PC-9 (cell line): ENCODE measurements around the gene FGF14. TPM values are rescaled to one million over a fixed set of nuclear protein-coding genes. Genes with fewer than 3 reads are reported as not detected.
"Not testable (repeated sequence)": the region's sequence is repeated elsewhere in the genome, so short reads cannot be mapped to it uniquely, and the experiment has no call there.

Source experiments
- BruUV-seq: library from RNA; stranded (reverse); fragments of 400-500 nt; replicated peaks from 2 replicates; lab custom pipeline; 2021; lab: Mats Ljungman, UMichigan
- CTCF ChIA-PET: fragments of 300-600 bp; sonication (Branson Sonifier 250); formaldehyde crosslinking; loops from one replicate; lab custom pipeline; 2022; ENCODE audit warnings: antibody characterized with exemption; lab: Charles Lee
- POLR2A ChIA-PET: fragments of 300-600 bp; sonication (Branson Sonifier 250); formaldehyde crosslinking; loops from one replicate; lab custom pipeline; 2022; ENCODE audit warnings: antibody characterized with exemption; ENCODE audit not compliant: unreplicated experiment; lab: Charles Lee
- DNase-seq, 2 experiments: peaks; one replicate each; pipeline versions ENCODE4 v3.0.0 to v3.0.0-alpha.2; 2015 to 2022; ENCODE audit warnings: mixed read lengths in 1 of 2
- H2AFZ ChIP-seq: fragments of 200-600 bp; sonication (generic); 2 replicates; pipeline ENCODE4 v1.8.1; 2017; ENCODE audit warnings: antibody characterized with exemption
- H3F3A ChIP-seq: fragments of 200-600 bp; sonication (generic); 2 replicates; pipeline ENCODE4 v1.8.1; 2017; ENCODE audit warnings: antibody characterized with exemption, mild to moderate bottlenecking, low read depth; ENCODE audit not compliant: insufficient read depth
- H3K27ac ChIP-seq: fragments of 200-600 bp; sonication (generic); 2 replicates; pipeline ENCODE4 v1.6.1; 2016; ENCODE audit warnings: mixed run types
- H3K27me3 ChIP-seq: fragments of 200-600 bp; sonication (generic); 2 replicates; pipeline ENCODE4 v1.6.1; 2016; ENCODE audit warnings: low read depth, mixed run types; ENCODE audit not compliant: insufficient read depth
- H3K36me3 ChIP-seq: fragments of 200-600 bp; sonication (generic); 2 replicates; pipeline ENCODE4 v1.6.1; 2016; ENCODE audit warnings: low read depth, mixed run types
- H3K4me1 ChIP-seq: fragments of 200-600 bp; sonication (generic); replicated peaks from 2 replicates; pipeline ENCODE4 v1.6.1; 2016; ENCODE audit warnings: mixed run types; ENCODE audit not compliant: insufficient read depth
- H3K4me2 ChIP-seq: fragments of 200-600 bp; sonication (generic); 2 replicates; pipeline ENCODE4 v1.6.1; 2017; ENCODE audit warnings: mixed run types
- H3K4me3 ChIP-seq: fragments of 200-600 bp; sonication (generic); 2 replicates; pipeline ENCODE4 v1.6.1; 2016; ENCODE audit warnings: mixed run types
- H3K79me2 ChIP-seq: fragments of 200-600 bp; sonication (generic); 2 replicates; pipeline ENCODE4 v1.6.1; 2017; ENCODE audit warnings: low read depth, mixed run types
- H3K9me2 ChIP-seq: fragments of 200-600 bp; sonication (generic); 2 replicates; pipeline ENCODE4 v1.8.1; 2017; ENCODE audit warnings: mild to moderate bottlenecking; ENCODE audit not compliant: insufficient read depth
- H3K9me3 ChIP-seq: fragments of 200-600 bp; sonication (generic); 2 replicates; pipeline ENCODE4 v1.8.1; 2016; ENCODE audit warnings: low read depth; ENCODE audit not compliant: insufficient read depth
- H4K20me1 ChIP-seq: fragments of 200-600 bp; sonication (generic); 2 replicates; pipeline ENCODE4 v1.8.1; 2017; ENCODE audit not compliant: insufficient read depth
- CTCF ChIP-seq: fragments of 200-600 bp; sonication (generic); conservative IDR thresholded peaks from 2 replicates; pipeline ENCODE4 v1.6.1; 2017; ENCODE audit warnings: mixed run types, antibody characterized with exemption, mild to moderate bottlenecking, moderate library complexity
- EZH2 ChIP-seq: fragments of 200-600 bp; sonication (generic); IDR thresholded peaks from 2 replicates; pipeline ENCODE4 v1.8.0; 2017; ENCODE audit warnings: antibody characterized with exemption, low read depth
- intact Hi-C: fragments of 100-400 bp; cut with micrococcal nuclease; formaldehyde crosslinking; loops from one replicate; pipeline ENCODE4 v1.10.0; 2022; ENCODE audit not compliant: unreplicated experiment
- total RNA-seq: library from RNA; stranded (reverse); gene quantifications from 2 replicates; pipeline ENCODE4 v1.2.3, GENCODE V29; 2021

Gene FGF14
- total RNA-seq, 1 experiment from 2014 or later = not detected

GRCh38 chr13:101841698-101842097 is 560.1 kb downstream of the FGF14 start:
- intact Hi-C loops = no loop called here
- no peaks in the 10 kb centered on the region for H4K20me1 ChIP-seq
- no peak overlapping the region for H3K4me2 ChIP-seq
- no peaks in the 10 kb centered on the region for H3K79me2 ChIP-seq
- no TSS peak for BruUV-seq
- no peak for DNase-seq
- H2AFZ ChIP-seq = no peak overlapping the region
- no peak overlapping the region for H3K4me3 ChIP-seq
- peaks cover 22% of the 10 kb centered on the region; the same call in 1 of the 2 replicates for H3K27me3 ChIP-seq
- ChIA-PET POLR2A (no interaction called here), CTCF (no interaction called here)
- no peaks in the 10 kb centered on the region for H3K4me1 ChIP-seq
- H3F3A ChIP-seq = no peaks in the 10 kb centered on the region
- H3K9me3 ChIP-seq = no peaks in the 10 kb centered on the region
- H3K9me2 ChIP-seq = no peaks in the 10 kb centered on the region
- TF ChIP-seq CTCF (no peak), EZH2 (no peak)
- no peaks in the 10 kb centered on the region for H3K36me3 ChIP-seq
- no peak overlapping the region for H3K27ac ChIP-seq

GRCh38 chr13:101838323-101838722 is 563.5 kb downstream of the FGF14 start:
- intact Hi-C loops = no loop called here
- Histone ChIP-seq H3K4me1 (no peaks in the 10 kb centered on the region), H3K4me2 (no peak overlapping the region), H3K9me3 (no peaks in the 10 kb centered on the region), H3K4me3 (no peak overlapping the region), H3K9me2 (no peaks in the 10 kb centered on the region), H3K27me3 (peaks cover 27% of the 10 kb centered on the region), H3K79me2 (no peaks in the 10 kb centered on the region), H4K20me1 (no peaks in the 10 kb centered on the region), H3K27ac (no peak overlapping the region), H3F3A (no peaks in the 10 kb centered on the region), H3K36me3 (no peaks in the 10 kb centered on the region), H2AFZ (no peak overlapping the region)
- TF ChIP-seq EZH2 (no peak), CTCF (no peak)
- DNase-seq = no peak
- no TSS peak for BruUV-seq
- ChIA-PET POLR2A (no interaction called here), CTCF (no interaction called here)

DNA sequence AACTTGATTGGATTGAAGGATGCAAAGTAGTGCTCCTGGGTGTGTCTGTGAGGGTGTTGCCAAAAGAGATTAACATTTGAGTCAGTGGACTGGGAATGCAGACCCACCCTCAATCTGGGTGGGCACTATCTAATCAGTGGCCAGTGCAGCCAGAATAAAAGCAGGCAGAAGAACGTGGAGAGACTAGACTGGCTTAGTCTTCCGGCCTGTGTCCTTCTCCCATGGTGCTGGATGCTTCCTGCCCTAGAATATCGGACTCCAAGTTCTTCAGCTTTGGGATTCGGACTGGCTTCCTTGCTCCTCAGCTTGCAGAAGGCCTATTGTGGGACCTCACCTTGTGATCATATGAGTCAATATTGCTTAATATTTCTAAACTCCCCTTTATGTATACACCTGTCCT is 564.1 kb downstream of the FGF14 start:
- H3K9me3 ChIP-seq, BruUV-seq, H4K20me1 ChIP-seq, POLR2A ChIA-PET, CTCF ChIA-PET, H3K27ac ChIP-seq, intact Hi-C loops, H3K79me2 ChIP-seq, H3K36me3 ChIP-seq, H3K4me1 ChIP-seq, H3K4me3 ChIP-seq, DNase-seq, H2AFZ ChIP-seq, H3K9me2 ChIP-seq, H3F3A ChIP-seq, H3K4me2 ChIP-seq: not testable (repeated sequence)
- peaks cover 33% of the 10 kb centered on the region for H3K27me3 ChIP-seq

DNA sequence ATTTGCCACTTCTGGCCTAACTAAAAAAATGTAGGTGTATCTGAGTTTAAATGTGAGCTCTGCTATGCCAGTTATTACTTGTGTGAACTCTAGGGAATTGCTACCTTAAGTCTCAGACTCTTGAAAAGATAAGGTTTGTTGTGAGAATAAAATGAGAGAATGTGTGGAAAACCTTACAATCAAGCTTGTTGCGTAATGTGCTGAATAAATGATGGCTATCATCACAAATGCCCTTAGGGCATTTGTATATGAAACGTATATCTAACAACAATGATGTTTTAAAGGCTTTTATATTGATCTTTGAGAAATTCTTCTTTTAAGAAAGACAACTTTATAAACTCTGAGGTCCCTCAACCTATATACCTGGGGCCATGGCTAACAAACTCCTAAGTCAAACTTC is 564.6 kb downstream of the FGF14 start:
- POLR2A ChIA-PET = no interaction called here
- H3F3A ChIP-seq = no peaks in the 10 kb centered on the region
- H2AFZ ChIP-seq = no peak overlapping the region
- peaks cover 33% of the 10 kb centered on the region for H3K27me3 ChIP-seq
- CTCF ChIA-PET = no interaction called here
- no peaks in the 10 kb centered on the region for H3K9me3 ChIP-seq
- H3K4me1 ChIP-seq = no peaks in the 10 kb centered on the region
- no peaks in the 10 kb centered on the region for H3K9me2 ChIP-seq
- H3K4me2 ChIP-seq = no peak overlapping the region
- H3K79me2 ChIP-seq = no peaks in the 10 kb centered on the region
- no peak overlapping the region for H3K4me3 ChIP-seq
- BruUV-seq = no TSS peak
- no peak for DNase-seq
- H3K27ac ChIP-seq = no peak overlapping the region
- TF ChIP-seq EZH2 = no peak
- no peak for TF ChIP-seq CTCF
- H4K20me1 ChIP-seq = no peaks in the 10 kb centered on the region
- intact Hi-C loops = no loop called here
- no peaks in the 10 kb centered on the region for H3K36me3 ChIP-seq
